Astrocyte (in vitro differentiated cells and primary cell): Measurements from ENCODE around the gene SRGAP1. TPM values are rescaled to one million over a fixed set of nuclear protein-coding genes. Genes with fewer than 3 reads are reported as not detected.
"Not testable (repeated sequence)": the region's sequence is repeated elsewhere in the genome, so short reads cannot be mapped to it uniquely, and the experiment has no call there.

ENCODE experiments used
- DNase-seq: peaks from one replicate; pipeline ENCODE4 v3.0.0-alpha.2; 2010; ENCODE audit warnings: low read depth
- FAIRE-seq: peaks from 2 replicates; lab custom pipeline; 2011; peaks lifted over from hg19 to GRCh38; lab: Jason Lieb, UNC
- H2AFZ ChIP-seq: 2 replicates; pipeline ENCODE4 v1.6.0; 2012; ENCODE audit warnings: low read depth, low read length, inconsistent platforms
- H3K27ac ChIP-seq: 2 replicates; pipeline ENCODE4 v1.5.1; 2011; ENCODE audit warnings: low read depth, low read length, inconsistent platforms
- H3K27me3 ChIP-seq: 2 replicates; pipeline ENCODE4 v1.6.0; 2011; ENCODE audit warnings: low read length, inconsistent platforms; ENCODE audit not compliant: insufficient read depth
- H3K36me3 ChIP-seq: 2 replicates; pipeline ENCODE4 v1.5.1; 2011; ENCODE audit warnings: low read length, inconsistent platforms; ENCODE audit not compliant: insufficient read depth
- H3K4me1 ChIP-seq: 2 replicates; pipeline ENCODE4 v1.5.1; 2011; ENCODE audit warnings: low read length, inconsistent platforms; ENCODE audit not compliant: insufficient read depth
- H3K4me2 ChIP-seq: 2 replicates; pipeline ENCODE4 v1.6.0; 2012; ENCODE audit warnings: low read length, inconsistent platforms
- H3K4me3 ChIP-seq: 2 replicates; pipeline ENCODE4 v1.5.1; 2011; ENCODE audit warnings: low read depth, mild to moderate bottlenecking, low read length, inconsistent platforms; ENCODE audit not compliant: insufficient read depth
- H3K79me2 ChIP-seq: 2 replicates; pipeline ENCODE4 v1.6.0; 2012; ENCODE audit warnings: mild to moderate bottlenecking, low read length, inconsistent platforms; ENCODE audit not compliant: insufficient read depth
- H3K9ac ChIP-seq: 2 replicates; pipeline ENCODE4 v1.6.0; 2012; ENCODE audit warnings: mild to moderate bottlenecking, low read length, inconsistent platforms
- H3K9me3 ChIP-seq: 2 replicates; pipeline ENCODE4 v1.5.1; 2012; ENCODE audit warnings: low read depth, mild to moderate bottlenecking, low read length, inconsistent platforms; ENCODE audit not compliant: insufficient read depth
- H4K20me1 ChIP-seq: 2 replicates; pipeline ENCODE4 v1.6.0; 2012; ENCODE audit warnings: low read length, inconsistent platforms; ENCODE audit not compliant: insufficient read depth
- H3K27ac Mint-ChIP-seq: one replicate; pipeline ENCODE4 v1.8.0; 2021; ENCODE audit warnings: mild to moderate bottlenecking, mixed read lengths; ENCODE audit not compliant: unreplicated experiment
- H3K27me3 Mint-ChIP-seq: one replicate; pipeline ENCODE4 v1.8.0; 2021; ENCODE audit warnings: low read depth, mixed read lengths; ENCODE audit not compliant: unreplicated experiment
- H3K36me3 Mint-ChIP-seq: one replicate; pipeline ENCODE4 v1.8.0; 2021; ENCODE audit warnings: low read depth, mixed read lengths; ENCODE audit not compliant: unreplicated experiment
- H3K4me1 Mint-ChIP-seq: one replicate; pipeline ENCODE4 v1.8.0; 2021; ENCODE audit warnings: low read depth, mixed read lengths; ENCODE audit not compliant: unreplicated experiment
- H3K4me3 Mint-ChIP-seq: one replicate; pipeline ENCODE4 v1.8.0; 2021; ENCODE audit warnings: mild to moderate bottlenecking, moderate library complexity, mixed read lengths; ENCODE audit not compliant: unreplicated experiment
- H3K9me3 Mint-ChIP-seq: one replicate; pipeline ENCODE4 v1.8.0; 2021; ENCODE audit warnings: mild to moderate bottlenecking, mixed read lengths; ENCODE audit not compliant: unreplicated experiment
- CTCF ChIP-seq: IDR thresholded peaks from 2 replicates; pipeline ENCODE4 v1.5.1; 2011; ENCODE audit warnings: low read depth, mild to moderate bottlenecking, inconsistent platforms, low read length, moderate library complexity; ENCODE audit not compliant: insufficient read depth
- EZH2 ChIP-seq: IDR thresholded peaks from 2 replicates; pipeline ENCODE4 v1.6.1; 2012; ENCODE audit warnings: mild to moderate bottlenecking, low read length, inconsistent platforms; ENCODE audit not compliant: insufficient read depth
- total RNA-seq: library from RNA; stranded (reverse); gene quantifications from 2 replicates; pipeline ENCODE4 v1.2.1, GENCODE V29; 2021

SRGAP1 gene
- total RNA-seq, 1 donor from 2014 or later, result 15.2 TPM

GRCh38 chr12:64128366-64128765 lies 283.9 kb downstream of the SRGAP1 start:
- Histone ChIP-seq H3K9me3 (peaks cover 3% of the 10 kb centered on the region), H3K4me3 (no peak overlapping the region), H3K79me2 (no peaks in the 10 kb centered on the region), H3K27ac (no peak overlapping the region), H3K4me1 (no peaks in the 10 kb centered on the region), H3K4me2 (no peak overlapping the region), H4K20me1 (no peaks in the 10 kb centered on the region), H3K27me3 (no peaks in the 10 kb centered on the region), H3K36me3 (peaks cover 18% of the 10 kb centered on the region), H2AFZ (no peak overlapping the region), H3K9ac (no peak overlapping the region)
- no peak overlapping the region for H3K27ac Mint-ChIP-seq
- H3K4me1 Mint-ChIP-seq, result peaks cover 8% of the 10 kb centered on the region
- DNase-seq (no peak), FAIRE-seq (no peak)
- H3K4me3 Mint-ChIP-seq, result no peak overlapping the region
- H3K36me3 Mint-ChIP-seq, result peaks cover 44% of the 10 kb centered on the region
- no peaks in the 10 kb centered on the region for H3K27me3 Mint-ChIP-seq
- H3K9me3 Mint-ChIP-seq, result peaks cover 10% of the 10 kb centered on the region
- no peak for TF ChIP-seq EZH2
- TF ChIP-seq CTCF, result no peak

GRCh38 chr12:64130476-64130875 lies 286.0 kb downstream of the SRGAP1 start:
- not testable (repeated sequence) for H3K4me2 ChIP-seq, H4K20me1 ChIP-seq, DNase-seq, FAIRE-seq, H3K4me3 ChIP-seq, H3K9me3 ChIP-seq, H3K79me2 ChIP-seq, H3K27ac Mint-ChIP-seq, H3K27me3 ChIP-seq, H2AFZ ChIP-seq, H3K9ac ChIP-seq, H3K4me3 Mint-ChIP-seq, H3K4me1 ChIP-seq, H3K27ac ChIP-seq, H3K27me3 Mint-ChIP-seq, H3K4me1 Mint-ChIP-seq
- H3K36me3 ChIP-seq, result peaks cover 19% of the 10 kb centered on the region
- Mint-ChIP-seq H3K36me3 (peaks cover 64% of the 10 kb centered on the region), H3K9me3 (peaks cover 25% of the 10 kb centered on the region)

DNA sequence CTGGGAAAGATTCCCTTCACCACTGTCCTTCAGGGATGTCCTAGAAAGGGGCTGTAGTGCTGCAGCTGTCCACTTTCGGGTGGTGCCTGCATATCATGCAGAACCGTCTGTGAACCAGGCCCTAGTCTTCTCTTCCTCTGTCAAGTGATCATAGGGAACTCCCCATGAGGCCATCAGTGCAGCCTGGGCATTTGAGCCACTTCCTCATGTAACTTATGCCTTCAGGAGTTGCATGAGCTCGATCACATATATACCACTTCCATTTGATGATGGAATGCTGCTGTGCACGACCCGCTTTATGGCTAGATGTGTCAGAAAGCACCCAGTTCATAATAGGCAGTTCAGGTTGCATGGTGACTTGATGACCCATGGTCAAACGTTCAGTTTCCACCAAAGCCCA lies 287.0 kb downstream of the SRGAP1 start:
- DNase-seq, H2AFZ ChIP-seq, H3K9ac ChIP-seq, H3K79me2 ChIP-seq, H3K4me1 Mint-ChIP-seq, H3K4me3 ChIP-seq, H3K27me3 Mint-ChIP-seq, H3K27ac Mint-ChIP-seq, H3K27ac ChIP-seq, H3K4me2 ChIP-seq, H3K4me3 Mint-ChIP-seq, FAIRE-seq, H3K27me3 ChIP-seq, H3K4me1 ChIP-seq, H4K20me1 ChIP-seq, H3K9me3 ChIP-seq: not testable (repeated sequence)
- peaks cover 19% of the 10 kb centered on the region for H3K36me3 ChIP-seq
- Mint-ChIP-seq H3K36me3 (peaks cover 64% of the 10 kb centered on the region), H3K9me3 (peaks cover 26% of the 10 kb centered on the region)

- not testable (repeated sequence) for H3K27me3 ChIP-seq, H3K27ac ChIP-seq, H3K4me2 ChIP-seq, H3K79me2 ChIP-seq, H3K4me3 ChIP-seq, H3K9me3 ChIP-seq, DNase-seq, H3K9ac ChIP-seq, H2AFZ ChIP-seq, H4K20me1 ChIP-seq, H3K27ac Mint-ChIP-seq, H3K4me1 ChIP-seq, H3K4me3 Mint-ChIP-seq, FAIRE-seq, H3K4me1 Mint-ChIP-seq, H3K27me3 Mint-ChIP-seq
- peaks cover 13% of the 10 kb centered on the region for H3K36me3 ChIP-seq
- H3K9me3 Mint-ChIP-seq, result peaks cover 26% of the 10 kb centered on the region
- H3K36me3 Mint-ChIP-seq, result peaks cover 63% of the 10 kb centered on the region
These were observed 288.2 kb downstream of the SRGAP1 start for GRCh38 chr12:64132672-64133071.
